Esophagus (tissue), 2 donors: ENCODE measurements around the gene COL8A2. TPM values are rescaled to one million over a fixed set of nuclear protein-coding genes. Genes with fewer than 3 reads are reported as not detected.

Experiments
- H3K27ac ChIP-seq, 2 donors: one replicate each; pipeline ENCODE4 v1.5.1; 2013; ENCODE audit warnings: low read depth in 2 of 2, mild to moderate bottlenecking in 2 of 2, inconsistent platforms in 1 of 2, low read length in 1 of 2, moderate library complexity in 1 of 2
- H3K27me3 ChIP-seq, 2 donors: one replicate each; pipeline ENCODE4 v1.6.1; 2013; ENCODE audit warnings: low read length in 2 of 2, control low read depth in 1 of 2, mild to moderate bottlenecking in 1 of 2; ENCODE audit not compliant: insufficient read depth in 2 of 2, control insufficient read depth in 1 of 2
- H3K36me3 ChIP-seq, 2 donors: one replicate each; pipeline ENCODE4 v1.6.1; 2013; ENCODE audit warnings: low read length in 1 of 2; ENCODE audit not compliant: control insufficient read depth in 2 of 2, insufficient read depth in 2 of 2
- H3K4me1 ChIP-seq, 2 donors: one replicate each; pipeline ENCODE4 v1.6.1; 2013; ENCODE audit warnings: low read length in 1 of 2; ENCODE audit not compliant: control insufficient read depth in 2 of 2, insufficient read depth in 2 of 2
- H3K4me3 ChIP-seq, 2 donors: one replicate each; pipeline ENCODE4 v1.5.1; 2013; ENCODE audit warnings: low read length in 2 of 2, mild to moderate bottlenecking in 2 of 2, low read depth in 1 of 2, moderate library complexity in 1 of 2
- H3K9me3 ChIP-seq, 2 donors: one replicate each; pipeline ENCODE4 v1.6.1; 2013; ENCODE audit warnings: mild to moderate bottlenecking in 2 of 2, low read depth in 1 of 2, low read length in 1 of 2, moderate library complexity in 1 of 2; ENCODE audit not compliant: control insufficient read depth in 2 of 2, insufficient read depth in 1 of 2
- WGBS, 2 donors: extraction: QIAGEN DNeasy Blood & Tissue Kit; methylation state at CpG; one replicate each; pipeline ENCODE4 v1.1.7; 2013; 5-methylcytosine and 5-hydroxymethylcytosine counted together
- polyA plus RNA-seq, 2 donors: library from polyadenylated mRNA; stranded (reverse); fragments of 200-250 nt; gene quantifications; one replicate each; pipeline ENCODE4 v1.2.3, GENCODE V29; 2013
- donor health status: healthy with polysubstance abuse.
- donor health status: Bipolar disorder and iron deficiency.

Gene COL8A2
- polyA plus RNA-seq, 2 donors = 2.0 to 2.9 TPM

- Histone ChIP-seq H3K4me1 (no peaks in the 10 kb centered on the region), H3K27me3 (no peaks in the 10 kb centered on the region), H3K36me3 (no peaks in the 10 kb centered on the region), H3K4me3 (no peak overlapping the region), H3K27ac (no peak overlapping the region), H3K9me3 (no peaks in the 10 kb centered on the region)
- 81 to 85% methylated on average over 5 of the region's 5 CpGs for WGBS, 2 donors
These were observed 8.1 kb downstream of the COL8A2 start for GRCh38 chr1:36116901-36117300.

GRCh38 chr1:36115931-36116330 lies 9.1 kb downstream of the COL8A2 start:
- Histone ChIP-seq H3K4me1 (no peaks in the 10 kb centered on the region), H3K36me3 (no peaks in the 10 kb centered on the region), H3K27me3 (no peaks in the 10 kb centered on the region), H3K27ac (peak overlapping the region; percentile 24 to 26), H3K4me3 (no peak overlapping the region), H3K9me3 (no peaks in the 10 kb centered on the region)
- 69 to 74% methylated on average over 5 of the region's 5 CpGs for WGBS, 2 donors

GRCh38 chr1:36115200-36115669 lies 9.8 kb downstream of the COL8A2 start:
- WGBS, 2 donors = 58 to 65% methylated on average over 18 of the region's 18 CpGs
- Histone ChIP-seq H3K9me3 (no peaks in the 10 kb centered on the region), H3K27me3 (no peaks in the 10 kb centered on the region), H3K36me3 (no peaks in the 10 kb centered on the region), H3K4me1 (no peaks in the 10 kb centered on the region), H3K27ac (peak overlapping the region; percentile 34 to 41), H3K4me3 (no peak overlapping the region)

- no peak overlapping the region for H3K4me3 ChIP-seq
- H3K27me3 ChIP-seq = no peaks in the 10 kb centered on the region
- no peaks in the 10 kb centered on the region for H3K36me3 ChIP-seq
- peak overlapping the region in 1 of 2 donors; percentile 14 for H3K27ac ChIP-seq
- no peaks in the 10 kb centered on the region for H3K9me3 ChIP-seq
- 66 to 68% methylated on average over 5 of the region's 5 CpGs for WGBS, 2 donors
- H3K4me1 ChIP-seq = no peaks in the 10 kb centered on the region
These were observed 10.7 kb downstream of the COL8A2 start for GRCh38 chr1:36114371-36114770.

GRCh38 chr1:36112823-36113222 lies 12.2 kb downstream of the COL8A2 start:
- Histone ChIP-seq H3K36me3 (no peaks in the 10 kb centered on the region), H3K4me3 (no peak overlapping the region), H3K9me3 (no peaks in the 10 kb centered on the region), H3K4me1 (no peaks in the 10 kb centered on the region), H3K27me3 (no peaks in the 10 kb centered on the region), H3K27ac (no peak overlapping the region)
- WGBS, 2 donors = 88% methylated on average over 9 of the region's 9 CpGs

- WGBS, 2 donors = 63 to 68% methylated on average over 4 of the region's 4 CpGs
- Histone ChIP-seq H3K9me3 (no peaks in the 10 kb centered on the region), H3K4me1 (no peaks in the 10 kb centered on the region), H3K27ac (no peak overlapping the region), H3K4me3 (no peak overlapping the region), H3K36me3 (no peaks in the 10 kb centered on the region), H3K27me3 (no peaks in the 10 kb centered on the region)
These were observed 13.9 kb downstream of the COL8A2 start for GRCh38 chr1:36111151-36111550.

- Histone ChIP-seq H3K4me3 (no peak overlapping the region), H3K27me3 (no peaks in the 10 kb centered on the region), H3K27ac (no peak overlapping the region), H3K36me3 (no peaks in the 10 kb centered on the region), H3K9me3 (no peaks in the 10 kb centered on the region), H3K4me1 (no peaks in the 10 kb centered on the region)
- 71 to 75% methylated on average over 11 of the region's 11 CpGs for WGBS, 2 donors
These were observed 15.9 kb downstream of the COL8A2 start for GRCh38 chr1:36109041-36109679.

GRCh38 chr1:36108314-36108713 lies 16.7 kb downstream of the COL8A2 start:
- Histone ChIP-seq H3K4me1 (no peaks in the 10 kb centered on the region), H3K36me3 (no peaks in the 10 kb centered on the region), H3K27me3 (no peaks in the 10 kb centered on the region), H3K4me3 (no peak overlapping the region), H3K9me3 (no peaks in the 10 kb centered on the region), H3K27ac (no peak overlapping the region)
- WGBS, 2 donors = 76 to 83% methylated on average over 14 of the region's 14 CpGs

- no peaks in the 10 kb centered on the region for H3K27me3 ChIP-seq
- H3K27ac ChIP-seq = no peak overlapping the region
- H3K9me3 ChIP-seq = no peaks in the 10 kb centered on the region
- 86 to 87% methylated on average over 9 of the region's 9 CpGs for WGBS, 2 donors
- H3K36me3 ChIP-seq = no peaks in the 10 kb centered on the region
- H3K4me1 ChIP-seq = no peaks in the 10 kb centered on the region
- H3K4me3 ChIP-seq = no peak overlapping the region
These were observed 17.6 kb downstream of the COL8A2 start for GRCh38 chr1:36107394-36107793.

GRCh38 chr1:36106269-36106668 lies 18.8 kb downstream of the COL8A2 start:
- Histone ChIP-seq H3K27me3 (no peaks in the 10 kb centered on the region), H3K4me1 (no peaks in the 10 kb centered on the region), H3K4me3 (no peak overlapping the region), H3K27ac (no peak overlapping the region), H3K9me3 (no peaks in the 10 kb centered on the region), H3K36me3 (no peaks in the 10 kb centered on the region)
- 40 to 43% methylated on average over 5 of the region's 5 CpGs for WGBS, 2 donors
